HepG2 (cell line): ENCODE results near the gene INPP5E. TPM values are rescaled to one million over a fixed set of nuclear protein-coding genes. Genes with fewer than 3 reads are reported as not detected.

Source experiments
- CREM ChIP-seq, 2 experiments: sonication (generic) in 1 of 2; formaldehyde crosslinking in 1 of 2; IDR thresholded peaks; 2 replicates each; pipeline versions ENCODE4 v1.4.0 to v1.6.1; 2016 to 2020; ENCODE audit warnings: antibody characterized with exemption in 1 of 2, mild to moderate bottlenecking in 1 of 2, missing genetic modification reagents in 1 of 2
- EZH2 ChIP-seq: conservative IDR thresholded peaks from 2 replicates; pipeline ENCODE4 v1.6.1; 2012; ENCODE audit warnings: mild to moderate bottlenecking, low read depth, low read length, moderate library complexity
- HIVEP1 ChIP-seq: sonication (generic); formaldehyde crosslinking; IDR thresholded peaks from 2 replicates; pipeline ENCODE4 v1.4.0; 2020; ENCODE audit warnings: mild to moderate bottlenecking, missing genetic modification reagents
- JARID2 ChIP-seq: sonication (generic); formaldehyde crosslinking; IDR thresholded peaks from 2 replicates; pipeline ENCODE4 v1.8.1; 2023; ENCODE audit warnings: missing genetic modification reagents, inconsistent platforms; ENCODE audit not compliant: insufficient replicate concordance
- NONO ChIP-seq, 2 experiments: fragments of 450-650 bp in 1 of 2; sonication (generic) in 1 of 2; formaldehyde crosslinking in 1 of 2; IDR thresholded peaks in 1 of 2; conservative IDR thresholded peaks in 1 of 2; 2 replicates each; pipeline versions ENCODE4 v1.6.1 to v1.8.0; 2017 to 2022; ENCODE audit warnings: mild to moderate bottlenecking in 1 of 2, missing genetic modification reagents in 1 of 2, moderate library complexity in 1 of 2
- PAWR ChIP-seq: sonication (generic); formaldehyde crosslinking; IDR thresholded peaks from 2 replicates; pipeline ENCODE4 v1.4.0; 2020; ENCODE audit warnings: missing genetic modification reagents, mild to moderate bottlenecking, borderline replicate concordance
- PHF8 ChIP-seq: sonication (generic); formaldehyde crosslinking; IDR thresholded peaks from 2 replicates; pipeline ENCODE4 v1.5.0; 2020; ENCODE audit warnings: missing genetic modification reagents
- SIX4 ChIP-seq: sonication (generic); formaldehyde crosslinking; IDR thresholded peaks from 2 replicates; pipeline ENCODE4 v1.4.0; 2020; ENCODE audit warnings: missing genetic modification reagents
- ZNF143 ChIP-seq: sonication (generic); formaldehyde crosslinking; IDR thresholded peaks from 2 replicates; pipeline ENCODE4 v1.4.0; 2020; ENCODE audit warnings: missing genetic modification reagents
- ZNF780A ChIP-seq: sonication (generic); formaldehyde crosslinking; IDR thresholded peaks from 2 replicates; pipeline ENCODE4 v1.8.0; 2022; ENCODE audit warnings: mild to moderate bottlenecking, missing genetic modification reagents, moderate library complexity
- polyA plus RNA-seq, 8 experiments: library from polyadenylated mRNA; depleted of rRNA in 3 of 8; stranded (reverse) in 7 of 8; unstranded in 1 of 8; fragments of >200 nt; fragmentation: Illumina TruSeq in 4 of 8; extraction: Trizol in 4 of 8; gene quantifications; 2 replicates each; pipeline versions ENCODE4 v1.2.1 to v1.2.3, GENCODE V29; 2011 to 2016; ENCODE audit warnings: low read depth in 4 of 8, missing spikeins in 1 of 8, mixed read lengths in 1 of 8; ENCODE audit not compliant: insufficient read depth in 1 of 8
- total RNA-seq, 5 experiments: library from RNA; depleted of rRNA; stranded (reverse); fragments of >200 nt; fragmentation: Illumina TruSeq; extraction: Trizol; gene quantifications; 2 replicates each; pipeline ENCODE4 v1.2.3, GENCODE V29; 2016; ENCODE audit warnings: low read depth in 1 of 5
- TF ChIP-seq, protein P1 (sequence below): IDR thresholded peaks from 2 replicates; pipeline ENCODE4 v1.6.1; 2016; ENCODE audit warnings: control low read depth
- TF ChIP-seq, protein P2 (sequence below): sonication (generic); formaldehyde crosslinking; IDR thresholded peaks from 2 replicates; pipeline ENCODE4 v1.4.0; 2020; ENCODE audit warnings: missing genetic modification reagents
- TF ChIP-seq, protein P3 (sequence below): sonication (generic); formaldehyde crosslinking; IDR thresholded peaks from 2 replicates; pipeline ENCODE4 v1.4.0; 2020; ENCODE audit warnings: mild to moderate bottlenecking, missing genetic modification reagents
- TF ChIP-seq, protein P4 (sequence below), 2 experiments: fragments of 450-650 bp in 1 of 2; sonication (generic) in 1 of 2; formaldehyde crosslinking; IDR thresholded peaks; 2 replicates each; pipeline versions ENCODE4 v1.5.0 to v1.8.0; 2020 to 2022; ENCODE audit warnings: mild to moderate bottlenecking in 1 of 2, missing genetic modification reagents in 1 of 2
- TF ChIP-seq, protein P5 (sequence below), 2 experiments: IDR thresholded peaks; 2 replicates each; pipeline ENCODE4 v1.6.1; 2011 to 2012; ENCODE audit warnings: low read length in 2 of 2, borderline replicate concordance in 1 of 2, low read depth in 1 of 2, mild to moderate bottlenecking in 1 of 2, moderate library complexity in 1 of 2
- TF ChIP-seq, protein P6 (sequence below): sonication (generic); formaldehyde crosslinking; IDR thresholded peaks from 2 replicates; pipeline ENCODE4 v1.8.0; 2022; ENCODE audit warnings: mild to moderate bottlenecking, missing genetic modification reagents, moderate library complexity
- TF ChIP-seq, protein P7 (sequence below): IDR thresholded peaks from 2 replicates; pipeline ENCODE4 v1.6.1; 2016

The INPP5E gene
- total and polyA plus RNA-seq, 2 of the 13 experiments (the other 11 are each of a cell fraction or from before 2014, with no cell fraction given), result 5.5 TPM

DNA sequence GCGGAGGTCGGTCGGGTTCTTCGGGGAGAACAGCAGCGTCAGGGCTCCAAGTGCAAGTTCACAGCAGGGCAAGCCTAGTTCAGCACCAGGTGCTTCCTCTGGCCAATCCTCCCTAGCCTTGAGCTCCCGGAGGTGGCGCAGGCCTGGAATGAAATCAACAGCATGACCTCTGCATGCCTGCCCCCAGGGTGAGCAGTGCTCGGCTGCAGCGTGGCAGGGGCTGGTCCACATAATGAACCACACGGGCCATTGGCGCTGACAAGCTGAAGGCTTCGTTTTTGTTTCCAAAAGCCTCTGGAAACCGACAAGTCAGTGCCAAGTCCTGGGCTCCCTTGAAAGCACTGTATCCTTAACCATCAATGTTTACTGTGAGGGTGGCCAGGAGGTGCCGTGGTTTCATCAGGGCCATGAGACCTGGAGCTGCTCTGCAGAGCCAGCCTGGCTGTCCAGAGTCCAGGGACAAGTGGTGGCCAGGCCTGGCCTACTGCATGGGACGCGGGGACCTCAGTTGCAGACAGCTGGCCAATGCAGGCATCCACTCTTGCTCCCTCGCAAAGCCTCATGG lies 2.1 kb upstream of the INPP5E start (continued):
- TF ChIP-seq, protein P1, sequence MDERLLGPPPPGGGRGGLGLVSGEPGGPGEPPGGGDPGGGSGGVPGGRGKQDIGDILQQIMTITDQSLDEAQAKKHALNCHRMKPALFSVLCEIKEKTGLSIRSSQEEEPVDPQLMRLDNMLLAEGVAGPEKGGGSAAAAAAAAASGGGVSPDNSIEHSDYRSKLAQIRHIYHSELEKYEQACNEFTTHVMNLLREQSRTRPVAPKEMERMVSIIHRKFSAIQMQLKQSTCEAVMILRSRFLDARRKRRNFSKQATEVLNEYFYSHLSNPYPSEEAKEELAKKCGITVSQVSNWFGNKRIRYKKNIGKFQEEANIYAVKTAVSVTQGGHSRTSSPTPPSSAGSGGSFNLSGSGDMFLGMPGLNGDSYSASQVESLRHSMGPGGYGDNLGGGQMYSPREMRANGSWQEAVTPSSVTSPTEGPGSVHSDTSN (CRISPR knock-in tag), result no peak
- no peak for TF ChIP-seq PAWR (CRISPR knock-in tag)
- TF ChIP-seq ZNF143, result no peak
- TF ChIP-seq JARID2 (CRISPR knock-in tag), result no peak
- TF ChIP-seq ZNF780A, result no peak
- TF ChIP-seq, protein P2, sequence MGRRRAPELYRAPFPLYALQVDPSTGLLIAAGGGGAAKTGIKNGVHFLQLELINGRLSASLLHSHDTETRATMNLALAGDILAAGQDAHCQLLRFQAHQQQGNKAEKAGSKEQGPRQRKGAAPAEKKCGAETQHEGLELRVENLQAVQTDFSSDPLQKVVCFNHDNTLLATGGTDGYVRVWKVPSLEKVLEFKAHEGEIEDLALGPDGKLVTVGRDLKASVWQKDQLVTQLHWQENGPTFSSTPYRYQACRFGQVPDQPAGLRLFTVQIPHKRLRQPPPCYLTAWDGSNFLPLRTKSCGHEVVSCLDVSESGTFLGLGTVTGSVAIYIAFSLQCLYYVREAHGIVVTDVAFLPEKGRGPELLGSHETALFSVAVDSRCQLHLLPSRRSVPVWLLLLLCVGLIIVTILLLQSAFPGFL (CRISPR knock-in tag), result no peak
- TF ChIP-seq SIX4 (CRISPR knock-in tag), result no peak
- TF ChIP-seq HIVEP1 (CRISPR knock-in tag), result no peak
- TF ChIP-seq EZH2, result no peak
- TF ChIP-seq, protein P3, sequence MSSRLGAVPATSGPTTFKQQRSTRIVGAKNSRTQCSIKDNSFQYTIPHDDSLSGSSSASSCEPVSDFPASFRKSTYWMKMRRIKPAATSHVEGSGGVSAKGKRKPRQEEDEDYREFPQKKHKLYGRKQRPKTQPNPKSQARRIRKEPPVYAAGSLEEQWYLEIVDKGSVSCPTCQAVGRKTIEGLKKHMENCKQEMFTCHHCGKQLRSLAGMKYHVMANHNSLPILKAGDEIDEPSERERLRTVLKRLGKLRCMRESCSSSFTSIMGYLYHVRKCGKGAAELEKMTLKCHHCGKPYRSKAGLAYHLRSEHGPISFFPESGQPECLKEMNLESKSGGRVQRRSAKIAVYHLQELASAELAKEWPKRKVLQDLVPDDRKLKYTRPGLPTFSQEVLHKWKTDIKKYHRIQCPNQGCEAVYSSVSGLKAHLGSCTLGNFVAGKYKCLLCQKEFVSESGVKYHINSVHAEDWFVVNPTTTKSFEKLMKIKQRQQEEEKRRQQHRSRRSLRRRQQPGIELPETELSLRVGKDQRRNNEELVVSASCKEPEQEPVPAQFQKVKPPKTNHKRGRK (CRISPR knock-in tag), result no peak
- TF ChIP-seq, protein P4, sequence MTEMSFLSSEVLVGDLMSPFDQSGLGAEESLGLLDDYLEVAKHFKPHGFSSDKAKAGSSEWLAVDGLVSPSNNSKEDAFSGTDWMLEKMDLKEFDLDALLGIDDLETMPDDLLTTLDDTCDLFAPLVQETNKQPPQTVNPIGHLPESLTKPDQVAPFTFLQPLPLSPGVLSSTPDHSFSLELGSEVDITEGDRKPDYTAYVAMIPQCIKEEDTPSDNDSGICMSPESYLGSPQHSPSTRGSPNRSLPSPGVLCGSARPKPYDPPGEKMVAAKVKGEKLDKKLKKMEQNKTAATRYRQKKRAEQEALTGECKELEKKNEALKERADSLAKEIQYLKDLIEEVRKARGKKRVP (CRISPR knock-in tag; IDR thresholded peaks at IDR 0.05), result peak in 1 of 2 experiments; percentile 50; a peak in 2 of 4 replicates
- no peak for TF ChIP-seq CREM (IDR thresholded peaks at IDR 0.05)
- no peak for TF ChIP-seq CREM (CRISPR knock-in tag; IDR thresholded peaks at IDR 0.05)
- TF ChIP-seq NONO (IDR thresholded peaks at IDR 0.05), result no peak
- 0 out of 2 replicates have a peak, but pooled peaks have one; percentile 36 for TF ChIP-seq NONO (CRISPR knock-in tag; conservative IDR thresholded peaks at IDR 0.05)
- TF ChIP-seq, protein P5, sequence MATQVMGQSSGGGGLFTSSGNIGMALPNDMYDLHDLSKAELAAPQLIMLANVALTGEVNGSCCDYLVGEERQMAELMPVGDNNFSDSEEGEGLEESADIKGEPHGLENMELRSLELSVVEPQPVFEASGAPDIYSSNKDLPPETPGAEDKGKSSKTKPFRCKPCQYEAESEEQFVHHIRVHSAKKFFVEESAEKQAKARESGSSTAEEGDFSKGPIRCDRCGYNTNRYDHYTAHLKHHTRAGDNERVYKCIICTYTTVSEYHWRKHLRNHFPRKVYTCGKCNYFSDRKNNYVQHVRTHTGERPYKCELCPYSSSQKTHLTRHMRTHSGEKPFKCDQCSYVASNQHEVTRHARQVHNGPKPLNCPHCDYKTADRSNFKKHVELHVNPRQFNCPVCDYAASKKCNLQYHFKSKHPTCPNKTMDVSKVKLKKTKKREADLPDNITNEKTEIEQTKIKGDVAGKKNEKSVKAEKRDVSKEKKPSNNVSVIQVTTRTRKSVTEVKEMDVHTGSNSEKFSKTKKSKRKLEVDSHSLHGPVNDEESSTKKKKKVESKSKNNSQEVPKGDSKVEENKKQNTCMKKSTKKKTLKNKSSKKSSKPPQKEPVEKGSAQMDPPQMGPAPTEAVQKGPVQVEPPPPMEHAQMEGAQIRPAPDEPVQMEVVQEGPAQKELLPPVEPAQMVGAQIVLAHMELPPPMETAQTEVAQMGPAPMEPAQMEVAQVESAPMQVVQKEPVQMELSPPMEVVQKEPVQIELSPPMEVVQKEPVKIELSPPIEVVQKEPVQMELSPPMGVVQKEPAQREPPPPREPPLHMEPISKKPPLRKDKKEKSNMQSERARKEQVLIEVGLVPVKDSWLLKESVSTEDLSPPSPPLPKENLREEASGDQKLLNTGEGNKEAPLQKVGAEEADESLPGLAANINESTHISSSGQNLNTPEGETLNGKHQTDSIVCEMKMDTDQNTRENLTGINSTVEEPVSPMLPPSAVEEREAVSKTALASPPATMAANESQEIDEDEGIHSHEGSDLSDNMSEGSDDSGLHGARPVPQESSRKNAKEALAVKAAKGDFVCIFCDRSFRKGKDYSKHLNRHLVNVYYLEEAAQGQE (IDR thresholded peaks at IDR 0.05; ENCODE audit: borderline replicate concordance in 1 of 2, low read depth in 1 of 2, low read length in 2 of 2), result no peak
- TF ChIP-seq PHF8, result peak; percentile 32; the same call in 1 of the 2 replicates
- TF ChIP-seq, protein P6, sequence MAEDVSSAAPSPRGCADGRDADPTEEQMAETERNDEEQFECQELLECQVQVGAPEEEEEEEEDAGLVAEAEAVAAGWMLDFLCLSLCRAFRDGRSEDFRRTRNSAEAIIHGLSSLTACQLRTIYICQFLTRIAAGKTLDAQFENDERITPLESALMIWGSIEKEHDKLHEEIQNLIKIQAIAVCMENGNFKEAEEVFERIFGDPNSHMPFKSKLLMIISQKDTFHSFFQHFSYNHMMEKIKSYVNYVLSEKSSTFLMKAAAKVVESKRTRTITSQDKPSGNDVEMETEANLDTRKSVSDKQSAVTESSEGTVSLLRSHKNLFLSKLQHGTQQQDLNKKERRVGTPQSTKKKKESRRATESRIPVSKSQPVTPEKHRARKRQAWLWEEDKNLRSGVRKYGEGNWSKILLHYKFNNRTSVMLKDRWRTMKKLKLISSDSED (CRISPR knock-in tag), result no peak
- TF ChIP-seq, protein P7, sequence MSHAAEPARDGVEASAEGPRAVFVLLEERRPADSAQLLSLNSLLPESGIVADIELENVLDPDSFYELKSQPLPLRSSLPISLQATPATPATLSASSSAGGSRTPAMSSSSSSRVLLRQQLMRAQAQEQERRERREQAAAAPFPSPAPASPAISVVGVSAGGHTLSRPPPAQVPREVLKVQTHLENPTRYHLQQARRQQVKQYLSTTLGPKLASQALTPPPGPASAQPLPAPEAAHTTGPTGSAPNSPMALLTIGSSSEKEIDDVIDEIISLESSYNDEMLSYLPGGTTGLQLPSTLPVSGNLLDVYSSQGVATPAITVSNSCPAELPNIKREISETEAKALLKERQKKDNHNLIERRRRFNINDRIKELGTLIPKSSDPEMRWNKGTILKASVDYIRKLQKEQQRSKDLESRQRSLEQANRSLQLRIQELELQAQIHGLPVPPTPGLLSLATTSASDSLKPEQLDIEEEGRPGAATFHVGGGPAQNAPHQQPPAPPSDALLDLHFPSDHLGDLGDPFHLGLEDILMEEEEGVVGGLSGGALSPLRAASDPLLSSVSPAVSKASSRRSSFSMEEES (CRISPR knock-in tag), result no peak
